CD1c-positive myeloid dendritic cell (primary cell): Measurements from ENCODE around the gene AGPAT4.
"Not testable (repeated sequence)": the region's sequence is repeated elsewhere in the genome, so short reads cannot be mapped to it uniquely, and the experiment has no call there.

ENCODE experiments used
- DNase-seq: peaks from one replicate; pipeline ENCODE4 v3.0.0-alpha.2; 2016; ENCODE audit errors: extremely low spot score

The AGPAT4 gene

DNA sequence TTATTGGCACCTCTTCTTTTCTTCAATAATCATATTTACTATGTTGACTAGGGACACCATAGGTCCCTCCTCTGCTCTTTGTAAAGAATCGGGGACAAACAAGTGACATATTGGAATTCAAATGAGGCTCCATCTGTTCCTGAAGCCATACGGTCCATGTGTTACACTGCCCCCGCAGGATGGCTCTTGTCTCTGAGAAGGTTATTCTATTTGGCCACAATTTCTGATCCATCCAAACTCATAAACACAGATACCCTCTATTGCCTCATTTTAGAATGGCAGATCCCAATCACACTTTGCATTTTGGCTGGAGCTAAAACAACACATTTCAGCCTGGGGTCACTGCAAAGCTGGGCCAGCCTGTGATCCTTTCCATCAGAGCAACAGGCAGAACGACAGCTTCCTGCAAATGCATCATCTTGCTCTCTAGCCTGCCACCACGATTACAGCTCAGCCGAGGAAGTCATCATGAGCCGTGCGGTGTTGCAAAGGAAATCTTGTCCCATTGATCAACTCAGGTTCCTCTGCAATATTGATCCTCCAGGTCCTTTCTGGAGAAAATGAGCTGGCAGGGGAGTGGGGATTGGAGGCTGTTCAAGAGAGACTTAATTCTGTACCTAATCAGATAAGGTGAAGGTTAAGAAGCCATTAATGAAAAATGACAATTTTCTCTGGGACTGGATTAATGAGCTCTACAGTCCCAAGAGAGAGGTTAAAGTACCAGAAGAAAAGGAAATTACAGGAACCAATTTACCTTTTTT, 73.1 kb downstream of the AGPAT4 start:
- DNase-seq = peak; percentile 40

DNA sequence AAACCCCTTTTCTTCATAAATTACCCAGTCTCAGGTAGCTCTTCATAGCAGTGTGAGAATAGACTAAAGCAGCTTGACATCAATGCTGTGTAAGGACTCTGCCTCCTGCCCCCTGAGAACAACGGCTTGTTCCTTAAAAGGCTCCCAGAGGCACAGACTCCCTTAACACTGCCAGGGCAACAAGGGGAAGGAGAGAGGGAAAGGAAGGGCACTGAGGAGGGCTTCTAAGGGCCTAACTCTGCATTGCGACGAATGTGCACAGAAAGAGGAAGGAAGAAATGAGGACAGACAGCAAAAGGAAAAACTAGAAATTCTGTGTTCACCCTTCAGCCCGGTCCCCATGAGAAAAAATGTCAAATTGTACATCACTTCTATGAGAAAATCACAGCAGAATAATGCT, 74.0 kb downstream of the AGPAT4 start:
- DNase-seq = peak; percentile 27

- DNase-seq = no peak
Measured at GRCh38 chr6:161198783-161199460, 74.9 kb downstream of the AGPAT4 start.

DNA sequence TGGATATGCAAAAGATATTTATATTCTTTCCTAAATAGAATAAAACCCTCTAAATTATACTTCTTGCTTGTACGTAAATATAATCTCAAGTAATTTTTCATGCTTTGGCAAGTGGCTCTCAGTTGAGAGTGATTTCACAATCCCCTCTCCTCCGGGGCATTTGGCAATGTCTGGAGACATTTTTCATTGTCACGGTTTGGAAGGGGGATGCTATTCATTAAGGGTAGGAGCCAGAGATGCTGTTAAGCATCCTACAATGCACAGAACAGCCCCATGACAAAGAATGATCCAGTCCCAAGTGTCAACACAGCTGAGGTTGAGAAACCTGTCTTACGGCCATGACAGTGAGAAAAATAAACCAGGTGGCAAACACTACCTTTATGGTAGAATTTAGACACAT, 75.7 kb downstream of the AGPAT4 start:
- no peak for DNase-seq

DNA sequence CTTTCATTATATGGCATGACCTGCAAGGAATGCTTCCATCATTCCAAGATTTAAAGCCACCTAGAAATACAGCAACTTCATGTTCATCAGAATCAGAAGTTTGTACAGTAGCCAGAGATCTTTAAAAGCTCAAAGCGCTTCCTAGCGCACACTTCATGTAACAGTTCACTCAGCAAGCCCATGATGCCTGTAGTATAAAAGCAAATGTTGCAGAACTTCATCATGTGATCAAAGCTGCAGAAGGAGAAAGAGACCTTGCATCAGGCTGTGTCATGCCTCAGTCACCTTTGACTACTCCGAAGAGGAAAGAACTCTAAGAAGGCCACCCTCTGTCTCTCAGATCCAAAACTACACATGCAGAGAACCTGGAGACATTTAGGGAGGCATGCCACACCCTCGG, 78.5 kb downstream of the AGPAT4 start:
- peak; percentile 21 for DNase-seq

- no peak for DNase-seq
Measured at GRCh38 chr6:161194374-161194773, 79.5 kb downstream of the AGPAT4 start.

DNA sequence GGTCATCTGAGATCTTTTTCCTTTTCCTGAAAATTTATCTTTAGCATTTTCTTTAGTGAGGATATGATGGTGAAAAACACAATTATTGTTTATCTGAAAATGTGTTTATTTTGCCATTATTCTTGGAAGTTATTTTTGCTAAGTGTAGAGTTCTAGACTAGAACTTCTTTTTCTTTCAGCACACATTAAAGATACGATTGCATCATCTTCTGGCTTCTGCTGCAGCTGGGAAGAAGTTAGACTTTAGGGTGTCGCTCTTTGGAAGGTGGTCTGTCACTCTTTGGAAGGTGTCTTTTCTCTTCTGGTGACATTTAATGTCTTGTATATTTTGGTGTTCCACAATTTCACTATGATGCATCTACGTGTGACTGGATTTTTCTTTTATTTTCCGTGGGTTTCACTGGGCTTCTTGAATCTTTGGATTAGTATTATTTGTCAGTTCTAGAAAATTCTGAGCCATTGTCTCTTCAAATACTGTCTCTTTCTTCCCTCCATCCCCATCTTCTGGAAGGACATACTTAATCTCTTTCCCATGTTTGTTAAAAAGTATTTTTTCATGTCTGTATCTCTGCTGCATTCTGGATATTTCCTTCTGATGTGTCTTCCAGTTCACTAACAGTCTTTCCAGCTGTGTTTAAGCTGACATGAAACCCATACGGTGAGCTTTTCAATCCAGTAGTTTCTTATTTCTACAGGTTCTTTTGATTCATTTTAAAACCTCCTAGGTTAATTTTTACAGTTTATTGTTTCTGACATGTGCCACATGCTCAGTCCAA, 81.0 kb downstream of the AGPAT4 start:
- DNase-seq = no peak

GRCh38 chr6:161191671-161192070, 82.2 kb downstream of the AGPAT4 start:
- no peak for DNase-seq

- no peak for DNase-seq
Measured at GRCh38 chr6:161191007-161191406, 82.9 kb downstream of the AGPAT4 start.

DNA sequence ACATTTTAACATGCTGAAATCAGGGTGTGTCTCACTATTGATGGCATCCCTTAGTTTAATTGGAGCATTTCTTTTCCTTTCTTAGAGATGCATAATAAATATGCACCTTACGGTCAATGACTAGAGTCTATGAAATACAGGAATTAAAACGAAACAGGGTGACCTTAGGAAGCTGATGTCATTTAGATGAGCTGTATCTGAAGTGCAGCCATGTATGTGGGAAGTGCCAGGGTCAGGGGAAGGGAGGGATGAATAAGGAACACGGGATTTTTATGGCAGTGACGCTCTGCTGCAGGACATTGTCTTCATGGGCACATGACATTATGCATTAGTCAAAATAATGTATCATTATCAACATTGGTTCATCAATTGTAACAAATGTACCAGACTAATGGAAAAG, 84.0 kb downstream of the AGPAT4 start:
- DNase-seq = peak; percentile 57

DNA sequence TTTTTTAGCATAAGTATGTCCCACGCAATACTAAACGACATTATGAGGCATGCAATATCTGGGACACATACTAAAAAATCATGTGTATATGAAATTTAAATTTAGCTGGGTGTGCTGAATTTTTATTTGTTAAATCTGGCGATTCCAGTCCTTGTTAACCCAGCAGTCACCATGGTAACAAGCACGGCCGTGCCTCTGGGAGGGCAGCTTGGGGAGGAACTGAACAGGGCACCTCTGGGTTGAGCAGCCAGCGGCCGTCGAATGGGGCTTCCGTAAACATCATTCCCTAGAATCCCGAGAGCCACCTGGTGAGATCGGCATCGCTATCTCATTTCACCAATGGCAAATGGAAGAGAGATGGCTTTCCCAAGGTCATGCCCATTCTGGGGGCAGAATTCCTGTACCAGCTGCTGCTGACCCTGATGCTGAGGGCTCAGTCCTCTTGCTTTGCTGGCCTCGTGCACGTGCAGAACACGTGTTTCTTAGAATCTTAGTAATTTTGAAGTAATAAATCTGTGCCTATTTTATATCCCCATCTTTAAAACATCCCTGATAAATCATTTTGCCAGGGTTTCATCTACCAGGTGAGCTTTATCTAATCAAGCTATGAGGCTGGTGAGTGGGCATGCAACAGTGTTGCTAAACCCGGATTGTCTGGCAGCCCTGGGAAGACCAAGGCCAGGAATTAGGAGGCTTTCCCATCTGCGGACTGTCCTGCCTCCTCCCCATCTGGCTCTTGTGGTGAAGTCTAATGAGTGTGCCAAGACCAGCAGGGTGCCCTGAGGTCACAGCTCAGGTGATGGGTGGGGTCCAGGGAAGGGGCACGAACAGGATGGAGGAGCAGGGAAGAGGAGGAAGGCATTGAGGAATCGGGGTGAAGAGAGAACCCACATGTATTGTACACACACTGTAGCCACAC, 85.1 kb downstream of the AGPAT4 start:
- no peak for DNase-seq

DNA sequence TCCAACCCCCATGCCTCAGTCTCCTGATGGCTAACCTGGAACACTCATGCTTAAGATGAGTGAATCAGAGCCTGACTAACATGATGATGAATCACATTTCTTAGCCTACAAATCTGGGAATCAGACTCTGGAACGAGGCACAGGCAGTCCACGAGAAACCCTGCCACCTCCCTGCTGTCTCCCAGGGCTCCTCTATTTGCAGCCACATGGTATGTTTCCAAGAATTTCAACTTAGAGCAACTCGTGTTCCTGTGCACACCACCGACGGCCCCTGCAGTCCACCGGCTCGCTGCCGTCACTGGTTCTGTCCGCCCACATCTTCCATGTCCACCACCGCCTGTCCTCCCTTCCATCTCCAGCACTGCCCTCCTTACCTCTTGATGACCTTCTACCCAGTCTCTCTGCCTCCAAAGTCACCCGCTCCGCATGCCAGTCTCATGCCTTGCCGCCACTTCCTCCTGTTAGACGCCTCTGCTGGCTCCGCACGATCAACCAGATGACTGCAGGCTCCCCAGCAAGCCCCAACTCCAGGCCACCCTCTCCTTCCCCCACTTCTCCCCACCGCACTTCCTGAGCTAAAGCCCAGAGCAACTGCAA, 87.6 kb downstream of the AGPAT4 start:
- peak; percentile 90 for DNase-seq

DNA sequence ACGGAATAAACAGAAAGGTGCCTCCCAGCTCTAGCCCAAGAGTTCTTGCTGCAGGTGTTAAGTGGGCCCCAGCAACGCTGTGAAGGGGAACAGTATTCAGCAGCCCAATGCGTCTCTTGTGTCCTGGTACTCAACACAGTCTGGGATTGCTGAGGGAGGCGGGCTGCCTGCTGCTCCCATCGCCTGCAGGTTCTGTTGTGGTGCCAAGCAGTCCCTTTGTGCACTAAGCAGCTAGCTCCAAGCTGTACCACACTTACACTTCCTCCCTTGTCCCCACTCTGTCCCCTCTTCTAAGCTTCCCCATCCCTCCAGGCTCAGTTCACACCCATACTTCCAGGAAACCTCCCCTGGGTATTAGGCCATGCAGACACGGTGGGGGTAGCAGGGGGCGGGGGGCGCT, 92.7 kb downstream of the AGPAT4 start:
- no peak for DNase-seq

DNA sequence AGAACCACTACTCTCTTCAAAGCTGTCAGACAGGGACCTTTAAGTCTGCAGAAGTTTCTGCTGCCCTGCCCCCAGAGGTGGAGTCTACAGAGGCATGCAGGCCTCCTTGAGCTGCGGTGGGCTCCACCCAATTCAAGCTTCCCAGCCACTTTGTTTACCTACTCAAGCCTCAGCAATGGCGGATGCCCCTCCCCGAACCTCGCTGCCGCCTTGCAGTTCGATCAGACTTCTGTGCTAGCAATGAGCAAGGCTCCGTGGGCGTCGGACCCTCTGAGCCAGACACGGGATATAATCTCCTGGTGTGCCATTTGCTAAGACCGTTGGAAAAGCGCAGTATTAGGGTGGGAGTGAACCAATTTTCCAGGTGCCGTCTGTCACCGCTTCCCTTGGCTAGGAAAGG, 95.7 kb downstream of the AGPAT4 start:
- not testable (repeated sequence) for DNase-seq

DNA sequence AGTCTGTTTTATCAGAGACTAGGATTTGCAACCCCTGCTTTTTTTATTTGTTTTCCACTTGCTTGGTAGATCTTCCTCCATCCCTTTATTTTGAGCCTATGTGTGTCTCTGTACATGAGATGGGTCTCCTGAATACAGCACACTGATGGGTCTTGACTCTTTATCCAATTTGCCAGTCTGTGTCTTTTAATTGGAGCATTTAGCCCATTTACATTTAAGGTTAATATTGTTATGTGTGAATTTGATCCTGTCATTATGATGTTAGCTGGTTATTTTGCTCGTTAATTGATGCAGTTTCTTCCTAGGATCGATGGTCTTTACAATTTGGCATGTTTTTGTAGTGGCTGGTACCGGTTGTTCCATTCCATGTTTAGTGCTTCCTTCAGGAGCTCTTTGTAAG, 97.4 kb downstream of the AGPAT4 start:
- not testable (repeated sequence) for DNase-seq

DNA sequence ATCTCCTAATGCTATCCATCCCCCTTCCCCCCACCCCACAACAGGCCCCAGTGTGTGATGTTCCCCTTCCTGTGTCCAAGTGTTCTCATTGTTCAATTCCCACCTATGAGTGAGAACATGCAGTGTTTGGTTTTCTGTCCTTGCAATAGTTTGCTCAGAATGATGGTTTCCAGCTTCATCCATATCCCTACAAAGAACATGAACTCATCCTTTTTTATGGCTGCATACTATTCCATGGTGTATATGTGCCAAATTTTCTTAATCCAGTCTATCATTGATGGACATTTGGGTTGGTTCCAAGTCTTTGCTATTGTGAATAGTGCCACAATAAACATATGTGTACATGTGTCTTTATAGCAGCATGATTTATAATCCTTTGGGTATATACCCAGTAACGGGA, 101.1 kb downstream of the AGPAT4 start:
- DNase-seq = not testable (repeated sequence)

- no peak for DNase-seq
Measured at GRCh38 chr6:161171207-161171606, 102.7 kb downstream of the AGPAT4 start.

DNA sequence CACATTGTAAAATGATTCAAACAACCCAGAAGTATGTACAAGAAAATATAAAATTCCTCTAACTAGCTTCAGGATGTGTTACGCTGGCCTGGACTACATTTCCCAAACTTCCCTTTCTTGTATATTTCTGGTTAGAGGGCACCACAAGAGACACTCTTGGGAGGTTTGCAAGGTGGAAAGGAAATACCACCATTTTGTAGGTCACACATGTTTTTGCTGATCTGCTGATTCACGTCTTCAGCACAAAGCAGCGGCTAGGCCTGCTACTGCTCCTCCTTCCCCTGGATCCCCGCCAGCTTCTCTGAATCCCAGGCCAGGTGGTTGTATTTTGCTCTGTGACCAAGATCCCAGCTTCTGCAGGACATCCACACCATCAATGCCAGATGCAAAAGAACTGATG, 104.2 kb downstream of the AGPAT4 start:
- DNase-seq = peak; percentile 30

DNA sequence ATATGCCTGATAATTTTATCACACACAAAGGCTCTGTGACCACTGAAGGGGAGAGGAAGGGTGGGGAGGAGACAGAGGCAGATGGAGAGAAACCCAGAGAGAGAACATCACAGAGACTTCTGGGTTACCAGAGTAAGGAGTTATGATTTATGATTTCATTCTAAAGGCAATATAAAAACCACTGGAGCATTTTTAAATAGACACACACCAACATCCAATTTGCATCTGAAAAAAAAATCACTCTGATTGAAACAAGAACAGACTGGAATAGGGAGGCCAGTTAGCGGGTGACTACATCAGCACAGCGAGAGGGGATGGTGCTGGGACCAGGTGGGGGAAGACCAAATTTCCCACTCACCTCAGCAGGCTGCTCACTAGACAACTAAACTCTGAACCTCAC, 104.8 kb downstream of the AGPAT4 start:
- DNase-seq = no peak

DNA sequence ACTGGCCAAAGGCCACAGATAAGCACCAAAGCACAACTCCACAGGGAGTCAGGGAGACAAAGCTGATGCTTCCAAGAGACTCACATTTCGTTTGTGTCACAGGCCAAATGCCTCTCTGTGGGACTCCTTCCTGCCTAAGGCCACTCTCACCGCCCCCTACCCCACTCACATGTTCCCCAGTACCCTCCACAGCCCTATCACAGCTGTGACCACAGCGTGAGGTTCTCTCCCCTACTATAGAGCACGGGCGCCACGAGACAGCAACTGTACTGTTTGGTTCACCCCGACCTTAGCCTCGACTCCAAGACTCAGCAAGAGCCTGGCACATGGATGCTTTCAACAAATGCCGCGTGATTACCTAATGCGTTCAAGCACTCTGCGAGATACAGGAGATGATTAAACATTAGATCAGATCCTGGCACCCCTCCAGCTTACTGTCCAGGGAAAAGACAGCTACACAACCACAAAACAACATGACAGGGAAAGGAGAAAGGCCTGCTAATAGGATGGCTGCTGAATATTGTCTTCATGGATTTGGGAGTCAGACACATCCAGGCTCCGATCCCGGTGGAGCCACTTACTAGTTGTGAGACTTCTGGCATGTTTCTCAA, 105.5 kb downstream of the AGPAT4 start:
- DNase-seq = no peak

DNA sequence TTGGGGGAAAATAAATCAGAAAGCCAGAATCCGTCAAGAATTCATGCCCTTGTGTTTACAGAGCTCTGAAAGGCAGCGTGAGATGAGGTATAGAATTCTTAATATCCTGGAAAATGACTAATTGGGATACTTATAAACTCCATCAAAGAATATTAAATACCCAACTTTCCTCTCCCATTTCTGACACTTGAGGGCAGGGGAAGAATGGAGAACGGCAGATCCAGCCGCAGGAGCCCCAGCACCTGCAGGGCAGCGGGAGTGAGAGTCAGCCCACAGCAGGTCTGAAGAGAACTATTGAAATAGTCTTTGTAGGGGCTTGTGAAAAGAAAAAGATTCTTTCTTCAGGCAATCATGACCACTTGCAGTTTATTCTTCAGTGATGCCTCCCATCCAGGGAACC, 107.2 kb downstream of the AGPAT4 start:
- no peak for DNase-seq
